Measurements from ENCODE around the gene CKM.
"Not testable (repeated sequence)": the region's sequence is repeated elsewhere in the genome, so short reads cannot be mapped to it uniquely, and the experiment has no call there.

Gene CKM

GRCh38 chr19:45315304-45315703 is 7.4 kb downstream of the CKM start:
- H4K91ac ChIP-seq (ENCODE audit: low read length) = no peak overlapping the region
- no peak overlapping the region for H2BK12ac ChIP-seq (ENCODE audit: low read length in 2 of 2)
- H4K8ac ChIP-seq (ENCODE audit: low read length) = no peak overlapping the region
- no peak overlapping the region for H3K4ac ChIP-seq (ENCODE audit: low read depth in 1 of 2, low read length in 2 of 2)
- H3K27me3 ChIP-seq (ENCODE audit: control insufficient read depth in 1 of 2, insufficient read depth in 1 of 2, low read length in 2 of 2) = peaks cover 21 to 55% of the 10 kb centered on the region in 2 experiments
- H3K4me2 ChIP-seq (ENCODE audit: low read length, poor library complexity, severe bottlenecking) = no peak overlapping the region
- no peak overlapping the region for H3K23ac ChIP-seq (ENCODE audit: low read length in 2 of 2)
- DNase-seq = no peak
- H3K14ac ChIP-seq (ENCODE audit: low read length in 2 of 2) = no peak overlapping the region
- peaks cover 2% of the 10 kb centered on the region for H3K4me1 ChIP-seq (ENCODE audit: control insufficient read depth, insufficient read depth, low read depth, low read length)
- no peak overlapping the region for H2BK5ac ChIP-seq (ENCODE audit: low read depth, low read length, poor library complexity, severe bottlenecking)
- H3K79me1 ChIP-seq (replicated peaks; ENCODE audit: low read length, poor library complexity, severe bottlenecking) = no peaks in the 10 kb centered on the region
- no peak overlapping the region for H3K4me3 ChIP-seq (ENCODE audit: insufficient read depth in 1 of 2, low read depth in 1 of 2, low read length in 2 of 2)
- H3K9me3 ChIP-seq (ENCODE audit: control insufficient read depth, low read length) = no peaks in the 10 kb centered on the region
- no peak overlapping the region for H2AFZ ChIP-seq (ENCODE audit: low read depth, low read length)
- 75% methylated on average over 21 of the region's 21 CpGs for WGBS
- H3K9ac ChIP-seq (ENCODE audit: low read length) = no peak overlapping the region
- H2BK120ac ChIP-seq (ENCODE audit: low read depth, low read length) = no peak overlapping the region
- H2AK5ac ChIP-seq (ENCODE audit: low read length, severe bottlenecking) = no peak overlapping the region
- no peak overlapping the region for H2BK15ac ChIP-seq (ENCODE audit: low read depth, poor library complexity, severe bottlenecking)
- H3K18ac ChIP-seq (ENCODE audit: low read depth in 1 of 2, low read length in 2 of 2) = peak overlapping the region in 1 of 2 experiments; percentile 34
- H3K36me3 ChIP-seq (ENCODE audit: control insufficient read depth in 1 of 2, insufficient read depth in 2 of 2, low read depth in 1 of 2, low read length in 2 of 2) = no peaks in the 10 kb centered on the region
- H3K27ac ChIP-seq (ENCODE audit: low read length, poor library complexity, severe bottlenecking) = no peak overlapping the region

- DNase-seq = no peak
- H4K91ac ChIP-seq (ENCODE audit: low read length) = no peak overlapping the region
- peaks cover 21 to 55% of the 10 kb centered on the region in 2 experiments for H3K27me3 ChIP-seq (ENCODE audit: control insufficient read depth in 1 of 2, insufficient read depth in 1 of 2, low read length in 2 of 2)
- H3K9me3 ChIP-seq (ENCODE audit: control insufficient read depth, low read length) = no peaks in the 10 kb centered on the region
- peak overlapping the region; percentile 42 for H2AFZ ChIP-seq (ENCODE audit: low read depth, low read length)
- H2BK12ac ChIP-seq (ENCODE audit: low read length in 2 of 2) = no peak overlapping the region
- H4K8ac ChIP-seq (ENCODE audit: low read length) = no peak overlapping the region
- H3K9ac ChIP-seq (ENCODE audit: low read length) = no peak overlapping the region
- no peak overlapping the region for H2BK120ac ChIP-seq (ENCODE audit: low read depth, low read length)
- no peak overlapping the region for H3K23ac ChIP-seq (ENCODE audit: low read length in 2 of 2)
- no peak overlapping the region for H3K4me2 ChIP-seq (ENCODE audit: low read length, poor library complexity, severe bottlenecking)
- no peaks in the 10 kb centered on the region for H3K36me3 ChIP-seq (ENCODE audit: control insufficient read depth in 1 of 2, insufficient read depth in 2 of 2, low read depth in 1 of 2, low read length in 2 of 2)
- no peak overlapping the region for H2BK15ac ChIP-seq (ENCODE audit: low read depth, poor library complexity, severe bottlenecking)
- no peak overlapping the region for H3K4ac ChIP-seq (ENCODE audit: low read depth in 1 of 2, low read length in 2 of 2)
- no peak overlapping the region for H2BK5ac ChIP-seq (ENCODE audit: low read depth, low read length, poor library complexity, severe bottlenecking)
- no peak overlapping the region for H2AK5ac ChIP-seq (ENCODE audit: low read length, severe bottlenecking)
- no peak overlapping the region for H3K4me3 ChIP-seq (ENCODE audit: insufficient read depth in 1 of 2, low read depth in 1 of 2, low read length in 2 of 2)
- peaks cover 2% of the 10 kb centered on the region for H3K4me1 ChIP-seq (ENCODE audit: control insufficient read depth, insufficient read depth, low read depth, low read length)
- H3K14ac ChIP-seq (ENCODE audit: low read length in 2 of 2) = no peak overlapping the region
- H3K27ac ChIP-seq (ENCODE audit: low read length, poor library complexity, severe bottlenecking) = no peak overlapping the region
- H3K79me1 ChIP-seq (replicated peaks; ENCODE audit: low read length, poor library complexity, severe bottlenecking) = no peaks in the 10 kb centered on the region
- WGBS = 85% methylated on average over 8 of the region's 8 CpGs
- no peak overlapping the region for H3K18ac ChIP-seq (ENCODE audit: low read depth in 1 of 2, low read length in 2 of 2)
Measured at GRCh38 chr19:45314708-45315245, 7.9 kb downstream of the CKM start.

- H3K4ac ChIP-seq (ENCODE audit: low read depth in 1 of 2, low read length in 2 of 2); H3K4me3 ChIP-seq (ENCODE audit: insufficient read depth in 1 of 2, low read depth in 1 of 2, low read length in 2 of 2); H3K9me3 ChIP-seq (ENCODE audit: control insufficient read depth, low read length); H2BK5ac ChIP-seq (ENCODE audit: low read depth, low read length, poor library complexity, severe bottlenecking); H3K18ac ChIP-seq (ENCODE audit: low read depth in 1 of 2, low read length in 2 of 2); H2BK12ac ChIP-seq (ENCODE audit: low read length in 2 of 2); H3K14ac ChIP-seq (ENCODE audit: low read length in 2 of 2); H3K4me2 ChIP-seq (ENCODE audit: low read length, poor library complexity, severe bottlenecking); H2BK15ac ChIP-seq (ENCODE audit: low read depth, poor library complexity, severe bottlenecking); H2AK5ac ChIP-seq (ENCODE audit: low read length, severe bottlenecking); H2AFZ ChIP-seq (ENCODE audit: low read depth, low read length); H3K4me1 ChIP-seq (ENCODE audit: control insufficient read depth, insufficient read depth, low read depth, low read length); DNase-seq; H3K79me1 ChIP-seq (replicated peaks; ENCODE audit: low read length, poor library complexity, severe bottlenecking); H3K27ac ChIP-seq (ENCODE audit: low read length, poor library complexity, severe bottlenecking); H4K91ac ChIP-seq (ENCODE audit: low read length); H2BK120ac ChIP-seq (ENCODE audit: low read depth, low read length); H3K36me3 ChIP-seq (ENCODE audit: control insufficient read depth in 1 of 2, insufficient read depth in 2 of 2, low read depth in 1 of 2, low read length in 2 of 2); H3K9ac ChIP-seq (ENCODE audit: low read length); H3K23ac ChIP-seq (ENCODE audit: low read length in 2 of 2); H4K8ac ChIP-seq (ENCODE audit: low read length): not testable (repeated sequence)
- whole genome bisulfite sequencing = 93% methylated on average over 14 of the region's 14 CpGs
- peaks cover 16 to 34% of the 10 kb centered on the region in 2 experiments for H3K27me3 ChIP-seq (ENCODE audit: control insufficient read depth in 1 of 2, insufficient read depth in 1 of 2, low read length in 2 of 2)
Measured at GRCh38 chr19:45312285-45312684, 10.4 kb downstream of the CKM start.

DNA sequence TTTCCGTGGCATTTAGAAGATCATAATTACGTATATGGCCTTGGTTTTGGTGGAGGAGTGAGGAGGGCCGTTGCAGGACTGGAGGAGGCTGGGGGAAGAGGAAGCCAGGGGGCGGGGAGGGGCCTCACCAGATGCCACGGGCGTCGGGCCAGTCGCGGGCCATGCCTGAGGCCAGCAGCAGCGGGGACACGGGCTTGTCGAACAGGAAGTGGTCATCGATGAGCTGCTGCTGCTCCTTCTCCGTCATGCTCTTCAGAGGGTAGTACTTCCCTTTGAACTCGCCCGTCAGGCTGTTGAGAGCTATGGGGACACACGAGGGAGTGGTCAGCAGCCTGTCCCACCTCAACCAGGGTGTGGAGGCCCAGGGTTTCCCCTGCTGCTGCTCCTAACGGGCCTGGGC is 11.1 kb downstream of the CKM start:
- no peaks in the 10 kb centered on the region for H3K9me3 ChIP-seq (ENCODE audit: control insufficient read depth, low read length)
- no peak overlapping the region for H2AK5ac ChIP-seq (ENCODE audit: low read length, severe bottlenecking)
- no peak overlapping the region for H2BK12ac ChIP-seq (ENCODE audit: low read length in 2 of 2)
- no peak overlapping the region for H2AFZ ChIP-seq (ENCODE audit: low read depth, low read length)
- peaks cover 2% of the 10 kb centered on the region for H3K4me1 ChIP-seq (ENCODE audit: control insufficient read depth, insufficient read depth, low read depth, low read length)
- peak overlapping the region in 1 of 2 experiments; percentile 21 for H3K18ac ChIP-seq (ENCODE audit: low read depth in 1 of 2, low read length in 2 of 2)
- H4K91ac ChIP-seq (ENCODE audit: low read length) = peak overlapping the region; percentile 50
- 59% methylated on average over 18 of the region's 18 CpGs for WGBS
- no peak overlapping the region for H3K14ac ChIP-seq (ENCODE audit: low read length in 2 of 2)
- no peaks in the 10 kb centered on the region for H3K79me1 ChIP-seq (replicated peaks; ENCODE audit: low read length, poor library complexity, severe bottlenecking)
- H3K4me2 ChIP-seq (ENCODE audit: low read length, poor library complexity, severe bottlenecking) = no peak overlapping the region
- H3K4ac ChIP-seq (ENCODE audit: low read depth in 1 of 2, low read length in 2 of 2) = no peak overlapping the region
- no peak overlapping the region for H4K8ac ChIP-seq (ENCODE audit: low read length)
- no peak overlapping the region for H3K4me3 ChIP-seq (ENCODE audit: insufficient read depth in 1 of 2, low read depth in 1 of 2, low read length in 2 of 2)
- no peak overlapping the region for H2BK120ac ChIP-seq (ENCODE audit: low read depth, low read length)
- no peak overlapping the region for H3K27ac ChIP-seq (ENCODE audit: low read length, poor library complexity, severe bottlenecking)
- peaks cover 15 to 34% of the 10 kb centered on the region in 2 experiments for H3K27me3 ChIP-seq (ENCODE audit: control insufficient read depth in 1 of 2, insufficient read depth in 1 of 2, low read length in 2 of 2)
- no peak overlapping the region for H3K9ac ChIP-seq (ENCODE audit: low read length)
- no peak overlapping the region for H3K23ac ChIP-seq (ENCODE audit: low read length in 2 of 2)
- DNase-seq = no peak
- H2BK5ac ChIP-seq (ENCODE audit: low read depth, low read length, poor library complexity, severe bottlenecking) = no peak overlapping the region
- no peak overlapping the region for H2BK15ac ChIP-seq (ENCODE audit: low read depth, poor library complexity, severe bottlenecking)
- H3K36me3 ChIP-seq (ENCODE audit: control insufficient read depth in 1 of 2, insufficient read depth in 2 of 2, low read depth in 1 of 2, low read length in 2 of 2) = no peaks in the 10 kb centered on the region
